GM12872 (cell line): ENCODE data around the gene PSMD1.

Source experiments
- TF ChIP-seq, protein P1 (sequence below): IDR thresholded peaks from 3 replicates; pipeline ENCODE4 v1.5.1; 2011; ENCODE audit warnings: low read depth, mild to moderate bottlenecking, low read length, moderate library complexity; ENCODE audit not compliant: insufficient read depth

PSMD1 gene

DNA sequence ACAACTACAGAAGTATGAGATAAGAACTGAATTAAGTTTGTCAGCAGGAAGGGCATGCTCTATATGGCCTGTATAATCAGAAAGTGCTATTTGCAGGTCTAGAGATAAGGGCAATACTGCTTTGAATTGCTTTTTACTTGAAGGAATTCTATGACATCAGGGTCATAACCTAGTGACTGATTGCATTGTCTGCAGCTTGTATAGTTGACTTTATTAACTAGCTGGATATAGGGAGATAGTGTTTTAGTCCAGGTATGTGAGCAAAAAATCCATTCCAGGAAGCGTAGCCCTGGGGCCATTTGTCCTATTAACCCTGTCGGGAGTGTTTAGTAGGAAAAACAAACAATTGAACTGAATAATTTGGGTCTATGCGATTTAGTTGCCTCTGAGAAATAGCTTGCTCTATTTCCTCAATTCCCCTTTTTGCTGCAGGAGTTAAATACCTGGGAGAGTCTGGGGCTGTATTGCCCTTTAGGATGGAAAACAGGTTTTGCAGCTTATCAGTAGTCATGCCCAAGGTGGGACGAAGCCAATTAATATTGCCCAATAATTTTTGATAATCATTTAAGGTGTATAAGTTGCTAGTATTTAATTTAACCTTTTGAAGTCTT is 38.2 kb downstream of the PSMD1 start:
- TF ChIP-seq, protein P1, sequence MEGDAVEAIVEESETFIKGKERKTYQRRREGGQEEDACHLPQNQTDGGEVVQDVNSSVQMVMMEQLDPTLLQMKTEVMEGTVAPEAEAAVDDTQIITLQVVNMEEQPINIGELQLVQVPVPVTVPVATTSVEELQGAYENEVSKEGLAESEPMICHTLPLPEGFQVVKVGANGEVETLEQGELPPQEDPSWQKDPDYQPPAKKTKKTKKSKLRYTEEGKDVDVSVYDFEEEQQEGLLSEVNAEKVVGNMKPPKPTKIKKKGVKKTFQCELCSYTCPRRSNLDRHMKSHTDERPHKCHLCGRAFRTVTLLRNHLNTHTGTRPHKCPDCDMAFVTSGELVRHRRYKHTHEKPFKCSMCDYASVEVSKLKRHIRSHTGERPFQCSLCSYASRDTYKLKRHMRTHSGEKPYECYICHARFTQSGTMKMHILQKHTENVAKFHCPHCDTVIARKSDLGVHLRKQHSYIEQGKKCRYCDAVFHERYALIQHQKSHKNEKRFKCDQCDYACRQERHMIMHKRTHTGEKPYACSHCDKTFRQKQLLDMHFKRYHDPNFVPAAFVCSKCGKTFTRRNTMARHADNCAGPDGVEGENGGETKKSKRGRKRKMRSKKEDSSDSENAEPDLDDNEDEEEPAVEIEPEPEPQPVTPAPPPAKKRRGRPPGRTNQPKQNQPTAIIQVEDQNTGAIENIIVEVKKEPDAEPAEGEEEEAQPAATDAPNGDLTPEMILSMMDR = no peak

DNA sequence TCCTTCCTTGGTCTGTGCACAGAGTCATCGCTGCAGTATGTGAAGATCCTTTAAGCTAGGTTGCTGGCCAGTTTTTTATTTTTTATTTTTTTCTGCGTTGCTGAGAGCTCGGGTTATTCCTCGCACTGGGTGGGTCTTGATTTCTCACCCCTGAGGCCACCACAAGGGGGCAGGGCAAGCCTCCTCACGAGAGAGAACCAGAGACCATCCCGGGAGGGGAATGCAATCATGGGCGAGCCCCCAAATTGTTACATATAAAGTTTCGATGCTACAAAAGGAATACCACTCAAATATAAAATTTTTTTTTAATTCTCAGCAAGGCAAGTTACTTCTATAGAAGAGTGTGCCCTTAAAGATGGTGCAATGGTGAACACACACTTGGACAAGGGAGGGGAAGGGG is 43.3 kb downstream of the PSMD1 start:
- TF ChIP-seq, protein P1 = 0 out of 3 replicates have a peak, but pooled peaks have one; percentile 5

DNA sequence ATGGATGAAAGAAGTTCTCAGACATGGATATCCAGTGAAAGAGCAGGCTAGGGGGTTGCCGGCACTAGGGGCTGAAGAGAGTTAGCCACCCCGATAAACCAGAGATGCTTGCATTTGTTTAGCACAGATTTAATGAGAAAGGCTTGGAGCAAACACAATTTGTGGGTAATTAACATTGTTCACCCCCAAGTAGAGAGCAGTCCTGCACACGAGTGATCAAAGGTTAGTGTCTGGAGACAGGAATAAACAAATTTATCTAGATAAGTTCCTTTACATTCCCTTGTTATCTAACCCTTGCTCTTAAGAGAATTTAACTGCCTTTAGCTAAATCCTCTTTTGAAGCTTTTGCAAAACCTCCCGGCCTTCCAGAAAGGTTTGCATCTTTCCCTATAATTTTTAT is 44.3 kb downstream of the PSMD1 start:
- TF ChIP-seq, protein P1 = no peak

DNA sequence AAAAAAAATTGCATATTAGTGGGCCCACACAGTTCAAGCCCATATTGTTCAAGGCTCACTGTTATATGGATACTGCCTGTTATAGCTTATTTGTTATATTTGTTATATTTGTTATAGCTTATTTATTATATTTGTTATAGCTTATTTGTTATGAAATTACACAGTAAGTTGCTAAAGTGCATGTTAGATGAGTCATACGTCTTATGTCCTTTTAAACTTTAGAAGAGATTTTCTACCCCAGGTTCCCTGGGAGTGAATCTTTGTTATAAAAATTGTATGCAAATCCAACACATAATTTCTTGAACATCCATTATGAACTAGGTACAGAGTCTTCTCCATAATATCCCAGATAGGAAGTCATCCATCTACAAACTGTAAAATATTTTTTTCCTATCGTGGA is 46.1 kb downstream of the PSMD1 start:
- TF ChIP-seq, protein P1 = no peak

DNA sequence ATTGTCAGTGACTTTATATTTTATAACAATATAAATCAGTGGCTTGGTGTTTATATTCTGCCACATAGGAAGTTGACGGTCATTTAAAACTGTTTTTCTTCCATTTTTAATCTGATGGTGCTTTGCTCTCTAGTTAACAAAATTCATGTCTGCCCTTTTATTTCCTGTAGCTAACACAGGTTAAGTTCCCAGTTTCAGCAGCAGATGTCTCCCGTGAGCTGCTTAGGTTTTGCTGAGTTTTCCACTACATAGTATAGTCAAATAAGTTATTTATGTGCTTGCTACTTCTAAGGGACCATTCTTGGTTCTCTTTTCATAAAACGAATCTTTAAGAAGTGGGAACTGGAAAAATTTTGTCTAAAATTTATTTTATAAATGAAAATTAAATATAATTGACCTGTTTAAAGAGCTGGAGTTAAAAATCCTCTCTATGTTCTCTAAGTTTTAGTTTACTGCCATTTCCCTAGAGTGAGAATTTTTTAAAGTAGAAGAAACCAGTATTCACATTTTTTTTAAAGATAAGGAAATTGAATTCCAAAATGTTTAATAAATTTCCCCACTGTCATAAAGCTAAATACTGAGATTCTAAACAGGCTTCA is 47.5 kb downstream of the PSMD1 start:
- TF ChIP-seq, protein P1 = peak; percentile 77

DNA sequence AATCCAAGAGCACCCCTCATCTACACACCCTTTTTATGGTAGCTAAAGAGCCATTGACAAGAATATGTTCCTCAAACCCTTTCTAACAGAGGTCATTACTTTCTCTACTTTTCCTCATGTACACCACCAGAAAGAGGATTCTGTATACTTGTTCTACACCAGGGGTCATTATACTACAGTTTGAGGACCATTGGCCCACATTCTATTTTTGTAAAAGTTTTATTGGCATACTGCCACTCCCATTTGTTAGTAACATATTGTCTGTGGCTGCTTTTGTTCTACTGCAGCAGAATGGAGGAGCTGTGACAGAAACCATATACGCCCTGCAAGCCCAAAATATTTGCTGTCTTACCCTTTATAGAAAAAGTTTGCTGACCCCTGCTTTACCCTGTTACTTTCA is 53.9 kb downstream of the PSMD1 start:
- TF ChIP-seq, protein P1 = no peak

DNA sequence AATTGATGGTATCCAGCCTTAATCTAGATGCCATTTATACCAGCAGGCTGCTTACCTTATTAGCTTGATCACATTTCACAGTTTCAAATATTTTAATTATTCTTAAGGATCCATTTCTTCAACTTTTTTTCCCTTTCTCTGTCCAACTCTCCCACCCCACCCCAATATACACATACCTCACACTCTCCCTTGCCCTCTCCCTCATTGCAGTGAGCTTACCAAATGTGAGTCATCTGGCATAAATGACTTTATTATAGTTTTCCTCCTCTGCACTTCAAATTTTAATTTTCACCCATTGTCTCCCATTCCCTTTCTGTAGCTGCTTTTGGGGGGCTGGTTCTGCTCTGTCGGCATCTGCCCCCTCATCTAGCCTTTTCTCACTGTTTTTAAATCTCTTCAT is 55.3 kb downstream of the PSMD1 start:
- TF ChIP-seq, protein P1 = no peak
